Measurements from ENCODE around the gene YY1AP1.
"Not testable (repeated sequence)": the region's sequence is repeated elsewhere in the genome, so short reads cannot be mapped to it uniquely, and the experiment has no call there.

The YY1AP1 gene

DNA sequence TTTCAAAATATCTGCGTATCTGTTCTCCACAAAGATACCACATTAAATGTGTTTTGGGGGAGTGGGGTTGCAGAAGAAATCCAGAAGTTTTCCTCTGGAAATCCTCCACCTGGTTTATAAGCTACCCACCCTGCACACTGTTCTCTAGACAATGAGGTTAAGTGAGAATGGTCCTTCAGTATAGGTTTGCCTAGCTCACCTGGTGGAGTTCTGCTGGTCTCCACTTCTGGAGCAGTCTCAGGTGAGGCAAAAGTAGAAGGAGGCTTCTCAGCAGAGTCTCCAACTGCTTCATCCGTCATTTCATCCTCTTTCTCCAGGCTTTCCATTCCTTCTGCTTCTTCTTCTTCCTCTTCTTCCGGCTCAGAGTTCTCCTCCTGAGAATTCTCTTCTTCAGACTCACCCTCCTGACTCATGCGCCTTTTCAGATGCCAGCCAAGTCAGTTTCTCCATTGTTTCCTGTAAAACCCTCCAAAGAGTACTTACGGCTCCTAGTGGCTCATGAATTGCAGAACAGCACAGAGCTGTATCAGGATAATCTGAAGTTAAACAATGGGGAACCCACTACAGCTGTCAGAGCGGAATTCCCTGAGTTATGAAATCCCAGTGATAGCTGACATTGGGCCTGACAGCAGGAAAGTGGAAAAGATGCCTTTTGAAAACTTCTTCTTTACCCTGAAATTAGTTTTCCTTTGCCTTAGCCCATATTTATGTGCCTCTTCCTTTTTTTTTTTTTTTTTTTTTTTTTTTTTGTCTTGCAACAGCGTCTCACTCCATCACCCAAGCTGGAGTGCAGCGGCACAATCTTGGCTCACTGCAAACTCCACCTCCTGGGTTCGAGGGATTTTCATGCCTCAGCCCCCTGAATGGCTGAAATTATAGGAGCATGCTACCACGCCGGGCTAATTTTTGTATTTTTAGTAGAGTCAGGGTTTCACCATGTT is 40.1 kb downstream of the YY1AP1 start:
- in situ Hi-C loops (cut with HindIII; ENCODE audit: low sequenced_read_pairs): loop anchor here (25.0 kb wide), 1 partner anchor 211 kb away; no protein-coding TSS in a partner anchor

- in situ Hi-C loops (cut with HindIII; ENCODE audit: low sequenced_read_pairs): loop anchor here (25.0 kb wide), 1 partner anchor 209 kb away; no protein-coding TSS in a partner anchor
Observed at GRCh38 chr1:155646307-155646706, 42.3 kb downstream of the YY1AP1 start.

GRCh38 chr1:155645648-155646047 is 42.9 kb downstream of the YY1AP1 start:
- in situ Hi-C loops (cut with HindIII; ENCODE audit: low sequenced_read_pairs): loop anchor here (25.0 kb wide), 1 partner anchor 208 kb away; no protein-coding TSS in a partner anchor

GRCh38 chr1:155645034-155645598 is 43.5 kb downstream of the YY1AP1 start:
- in situ Hi-C loops (cut with HindIII; ENCODE audit: low sequenced_read_pairs): loop anchor here (25.0 kb wide), 1 partner anchor 208 kb away; no protein-coding TSS in a partner anchor

GRCh38 chr1:155643230-155643629 is 45.3 kb downstream of the YY1AP1 start:
- in situ Hi-C loops (cut with HindIII; ENCODE audit: low sequenced_read_pairs): loop anchor here (25.0 kb wide), 1 partner anchor 206 kb away; no protein-coding TSS in a partner anchor

GRCh38 chr1:155642559-155643180 is 45.9 kb downstream of the YY1AP1 start:
- in situ Hi-C loops (cut with HindIII; ENCODE audit: low sequenced_read_pairs): loop anchor here (25.0 kb wide), 1 partner anchor 205 kb away; no protein-coding TSS in a partner anchor

DNA sequence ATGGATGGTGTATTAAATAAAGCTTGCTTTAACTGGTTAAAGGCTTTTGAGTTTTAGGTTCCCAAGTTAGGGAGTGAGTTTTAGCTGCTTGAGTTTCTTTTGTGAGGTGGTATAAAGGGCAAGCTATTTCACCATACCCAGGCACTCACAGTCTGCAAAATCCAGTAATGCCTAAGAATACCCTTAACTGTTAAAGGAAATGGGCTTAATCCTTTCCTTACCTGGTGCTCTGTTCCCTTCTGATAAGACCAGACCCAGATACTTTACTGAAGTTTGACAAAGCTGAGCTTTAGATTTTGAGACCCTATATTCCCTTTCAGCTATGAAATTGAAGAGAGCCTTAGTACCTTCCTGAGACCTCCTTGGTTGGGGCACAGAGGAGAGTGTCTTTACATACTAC is 48.2 kb downstream of the YY1AP1 start:
- in situ Hi-C loops (cut with HindIII; ENCODE audit: low sequenced_read_pairs): loop anchor here (25.0 kb wide), 1 partner anchor 203 kb away; no protein-coding TSS in a partner anchor

GRCh38 chr1:155636397-155637153 is 52.0 kb downstream of the YY1AP1 start:
- in situ Hi-C loops (cut with HindIII; ENCODE audit: low sequenced_read_pairs): loop anchor here (25.0 kb wide), 1 partner anchor 199 kb away; no protein-coding TSS in a partner anchor

DNA sequence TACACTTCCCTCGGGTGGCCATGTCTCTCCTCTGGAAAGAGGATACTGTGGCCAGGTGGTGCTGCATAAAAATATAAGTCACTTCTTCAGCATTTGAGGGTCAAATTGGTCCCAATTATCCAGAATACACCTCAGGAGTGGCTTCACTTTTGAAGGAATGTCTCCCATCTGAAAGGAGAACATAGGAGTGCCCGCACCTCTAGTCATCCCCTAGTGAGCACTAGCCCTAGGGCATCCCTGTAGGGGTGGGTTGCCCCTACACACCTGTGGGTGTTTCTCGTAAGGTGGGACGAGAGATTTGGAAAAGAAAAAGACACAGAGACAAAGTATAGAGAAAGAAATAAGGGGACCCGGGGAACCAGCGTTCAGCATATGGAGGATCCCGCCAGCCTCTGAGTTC is 62.1 kb downstream of the YY1AP1 start:
- in situ Hi-C loops (cut with HindIII; ENCODE audit: low sequenced_read_pairs): loop anchor here (25.0 kb wide), 1 partner anchor 189 kb away; no protein-coding TSS in a partner anchor

- in situ Hi-C loops (cut with HindIII; ENCODE audit: low sequenced_read_pairs): no loop called here
Observed at GRCh38 chr1:155623357-155623756, 65.2 kb downstream of the YY1AP1 start.

DNA sequence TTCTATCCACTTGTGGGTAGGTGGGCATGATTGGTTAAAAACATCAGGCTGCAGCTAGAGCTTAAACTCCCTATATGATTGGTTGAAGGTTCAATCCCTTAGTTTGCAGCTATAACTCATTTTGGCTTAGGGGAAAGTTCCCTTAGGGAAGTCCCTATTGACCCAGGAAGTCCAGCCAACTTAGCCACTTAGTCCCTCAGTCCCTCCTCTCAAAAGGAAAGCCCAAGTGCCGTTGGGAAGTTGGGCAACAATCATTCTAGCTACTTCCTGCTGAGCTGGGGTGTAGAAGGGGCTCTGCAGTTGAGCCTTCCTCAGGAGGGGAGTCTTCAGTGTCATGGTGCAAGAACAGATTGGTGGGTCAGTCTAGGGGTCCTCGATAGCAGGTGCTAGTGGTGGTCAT is 66.4 kb downstream of the YY1AP1 start:
- in situ Hi-C loops (cut with HindIII; ENCODE audit: low sequenced_read_pairs): no loop called here

- in situ Hi-C loops (cut with HindIII; ENCODE audit: low sequenced_read_pairs): not testable (repeated sequence)
Observed at GRCh38 chr1:155613226-155613625, 75.3 kb downstream of the YY1AP1 start.

GRCh38 chr1:155610257-155610647 is 78.3 kb downstream of the YY1AP1 start:
- in situ Hi-C loops (cut with HindIII; ENCODE audit: low sequenced_read_pairs): not testable (repeated sequence)

GRCh38 chr1:155609515-155610256 is 78.9 kb downstream of the YY1AP1 start, which contains the start of gene MSTO1:
TSS of gene MSTO1 (plus strand) at chr1:155610218. CDS start at chr1:155610249, 31 bp downstream.
- in situ Hi-C loops (cut with HindIII; ENCODE audit: low sequenced_read_pairs): no loop called here
